SK-N-MC (cell line): ENCODE results near the gene UTP3.
"Not testable (repeated sequence)": the region's sequence is repeated elsewhere in the genome, so short reads cannot be mapped to it uniquely, and the experiment has no call there.

Source experiments
- DNase-seq: peaks from one replicate; pipeline ENCODE4 v3.0.0-alpha.2; 2011; ENCODE audit warnings: low read depth, low spot score
- H3K27ac ChIP-seq: fragments of 200-600 bp; sonication (generic); 2 replicates; pipeline ENCODE4 v1.5.1; 2016; ENCODE audit warnings: mixed run types
- H3K36me3 ChIP-seq: fragments of 200-600 bp; sonication (generic); 2 replicates; pipeline ENCODE4 v1.6.1; 2017; ENCODE audit warnings: antibody characterized with exemption, low read length, mixed read lengths; ENCODE audit not compliant: insufficient read depth
- H3K4me3 ChIP-seq: fragments of 200-600 bp; sonication (generic); 2 replicates; pipeline ENCODE4 v1.5.1; 2016
- H3K9ac ChIP-seq: fragments of 200-600 bp; sonication (generic); 2 replicates; pipeline ENCODE4 v1.8.0; 2017; ENCODE audit warnings: mixed run types, mixed read lengths; ENCODE audit not compliant: insufficient read length
- H3K9me3 ChIP-seq: fragments of 200-600 bp; sonication (generic); 2 replicates; pipeline ENCODE4 v1.6.1; 2017; ENCODE audit warnings: low read depth, mild to moderate bottlenecking, antibody characterized with exemption, low read length, moderate library complexity, mixed read lengths
- EZH2 ChIP-seq: fragments of 200-600 bp; sonication (generic); IDR thresholded peaks from one replicate; pipeline ENCODE4 v1.6.1; 2017; ENCODE audit warnings: antibody characterized with exemption
- FOXP2 ChIP-seq: optimal IDR thresholded peaks from 2 replicates; pipeline ENCODE3; 2011; ENCODE audit warnings: mild to moderate bottlenecking, moderate library complexity; ENCODE audit not compliant: insufficient read depth; ENCODE audit errors: extremely low read length, control extremely low read depth
- POLR2AphosphoS5 ChIP-seq: IDR thresholded peaks from 2 replicates; pipeline ENCODE4 v1.6.1; 2012; ENCODE audit warnings: mild to moderate bottlenecking, low read depth, low read length, borderline replicate concordance

The UTP3 gene

GRCh38 chr4:70680934-70681333, 7.4 kb upstream of the UTP3 start:
- H3K9ac ChIP-seq = no peak overlapping the region
- no peak overlapping the region for H3K27ac ChIP-seq
- TF ChIP-seq POLR2AphosphoS5 (no peak), FOXP2 (no peak), EZH2 (no peak)
- H3K36me3 ChIP-seq = no peaks in the 10 kb centered on the region
- H3K4me3 ChIP-seq = no peak overlapping the region
- no peak for DNase-seq
- no peaks in the 10 kb centered on the region for H3K9me3 ChIP-seq

DNA sequence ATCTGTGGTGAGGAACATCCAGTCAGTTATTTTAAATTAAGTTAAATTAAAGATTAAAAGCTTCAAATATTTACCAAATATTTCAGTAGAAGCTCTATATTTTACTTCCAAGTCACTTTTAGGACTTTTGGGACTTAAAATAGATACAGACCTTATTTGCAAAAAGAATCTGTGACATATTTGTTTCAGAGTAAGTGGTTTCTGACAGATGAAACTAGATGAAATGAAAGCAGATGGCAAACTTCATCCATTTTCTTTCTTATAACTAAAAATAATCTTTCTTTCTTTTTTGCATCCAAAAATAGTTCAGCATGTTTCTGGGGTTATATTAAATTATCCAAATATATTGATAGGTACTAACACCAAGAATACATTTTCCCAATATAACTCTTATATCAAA, 6.6 kb upstream of the UTP3 start:
- TF ChIP-seq FOXP2 (no peak), EZH2 (no peak), POLR2AphosphoS5 (no peak)
- Histone ChIP-seq H3K9me3 (no peaks in the 10 kb centered on the region), H3K9ac (no peak overlapping the region), H3K36me3 (no peaks in the 10 kb centered on the region), H3K4me3 (no peak overlapping the region), H3K27ac (no peak overlapping the region)
- DNase-seq = no peak

GRCh38 chr4:70682142-70682541, 6.2 kb upstream of the UTP3 start:
- H3K27ac ChIP-seq, H3K36me3 ChIP-seq, H3K9me3 ChIP-seq, DNase-seq, H3K9ac ChIP-seq, H3K4me3 ChIP-seq: not testable (repeated sequence)

DNA sequence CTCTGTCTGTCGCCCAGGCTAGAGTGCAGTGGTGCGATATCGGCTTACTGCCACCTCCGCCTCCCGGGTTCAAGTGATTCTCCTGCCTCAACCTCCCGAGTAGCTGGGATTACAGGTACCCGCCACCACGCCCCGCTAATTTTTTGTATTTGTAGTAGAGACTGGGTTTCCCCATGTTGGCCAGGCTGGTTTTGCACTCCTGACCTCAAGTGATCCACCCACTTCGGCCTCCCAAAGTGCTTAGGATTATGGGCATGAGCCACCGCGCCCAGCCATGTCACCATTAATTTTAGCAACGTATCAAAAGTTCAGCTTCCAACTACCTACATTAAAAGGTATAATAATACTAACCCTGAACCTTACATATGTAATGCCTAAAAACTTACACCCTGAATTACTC, 940 bp upstream of the UTP3 start:
- H3K27ac ChIP-seq = peak overlapping the region; percentile 87
- H3K36me3 ChIP-seq = peaks cover 21% of the 10 kb centered on the region
- H3K4me3 ChIP-seq = peak overlapping the region; percentile 93
- no peak for DNase-seq
- TF ChIP-seq FOXP2 (no peak), EZH2 (no peak), POLR2AphosphoS5 (no peak)
- H3K9ac ChIP-seq = peak overlapping the region; percentile 85
- H3K9me3 ChIP-seq = no peaks in the 10 kb centered on the region

DNA sequence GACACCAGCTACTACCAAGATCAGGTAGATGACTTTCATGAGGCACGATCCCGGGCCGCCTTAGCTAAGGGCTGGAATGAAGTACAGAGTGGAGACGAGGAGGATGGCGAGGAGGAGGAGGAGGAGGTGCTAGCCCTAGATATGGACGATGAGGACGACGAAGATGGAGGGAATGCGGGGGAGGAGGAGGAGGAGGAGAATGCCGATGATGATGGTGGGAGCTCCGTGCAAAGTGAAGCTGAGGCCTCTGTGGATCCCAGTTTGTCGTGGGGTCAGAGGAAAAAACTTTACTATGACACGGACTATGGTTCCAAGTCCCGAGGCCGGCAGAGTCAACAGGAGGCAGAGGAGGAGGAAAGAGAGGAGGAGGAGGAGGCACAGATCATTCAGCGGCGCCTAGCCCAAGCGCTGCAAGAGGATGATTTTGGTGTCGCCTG, 481 bp downstream of the UTP3 start:
- no peak for DNase-seq
- H3K4me3 ChIP-seq = peak overlapping the region; percentile 93
- peaks cover 21% of the 10 kb centered on the region for H3K36me3 ChIP-seq
- peak overlapping the region; percentile 95 for H3K9ac ChIP-seq
- H3K27ac ChIP-seq = peak overlapping the region; percentile 61; the same call in 1 of the 2 replicates
- H3K9me3 ChIP-seq = no peaks in the 10 kb centered on the region
- no peak for TF ChIP-seq POLR2AphosphoS5
- TF ChIP-seq FOXP2 = no peak
- no peak for TF ChIP-seq EZH2

GRCh38 chr4:70691661-70692060, 3.3 kb downstream of the UTP3 start:
- H3K9ac ChIP-seq = no peak overlapping the region
- H3K36me3 ChIP-seq = peaks cover 21% of the 10 kb centered on the region
- H3K9me3 ChIP-seq = no peaks in the 10 kb centered on the region
- no peak overlapping the region for H3K4me3 ChIP-seq
- no peak overlapping the region; the same call in 1 of the 2 replicates for H3K27ac ChIP-seq
- no peak for DNase-seq
- TF ChIP-seq POLR2AphosphoS5 (no peak), FOXP2 (no peak), EZH2 (no peak)

DNA sequence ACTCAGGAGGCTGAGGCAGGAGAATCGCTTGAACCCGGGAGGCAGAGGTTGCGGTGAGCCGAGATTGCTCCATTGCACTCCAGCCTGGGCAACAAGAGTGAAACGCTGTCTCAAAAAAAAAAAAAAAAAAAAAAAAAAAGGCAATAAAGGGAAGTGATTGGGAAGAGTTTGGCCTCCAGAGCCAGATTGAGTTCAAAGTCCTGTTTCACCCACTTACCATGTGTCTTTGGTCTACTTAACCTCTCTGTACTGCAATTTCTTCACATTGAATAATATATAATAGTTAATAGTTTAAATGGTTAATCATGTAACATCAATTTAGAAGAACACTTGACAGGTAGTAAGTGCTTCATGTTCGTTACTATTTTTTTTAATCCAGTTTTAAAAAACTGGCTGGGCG, 6.3 kb downstream of the UTP3 start:
- H3K9me3 ChIP-seq, H3K4me3 ChIP-seq, H3K9ac ChIP-seq, H3K27ac ChIP-seq, DNase-seq: not testable (repeated sequence)
- peaks cover 17% of the 10 kb centered on the region for H3K36me3 ChIP-seq

DNA sequence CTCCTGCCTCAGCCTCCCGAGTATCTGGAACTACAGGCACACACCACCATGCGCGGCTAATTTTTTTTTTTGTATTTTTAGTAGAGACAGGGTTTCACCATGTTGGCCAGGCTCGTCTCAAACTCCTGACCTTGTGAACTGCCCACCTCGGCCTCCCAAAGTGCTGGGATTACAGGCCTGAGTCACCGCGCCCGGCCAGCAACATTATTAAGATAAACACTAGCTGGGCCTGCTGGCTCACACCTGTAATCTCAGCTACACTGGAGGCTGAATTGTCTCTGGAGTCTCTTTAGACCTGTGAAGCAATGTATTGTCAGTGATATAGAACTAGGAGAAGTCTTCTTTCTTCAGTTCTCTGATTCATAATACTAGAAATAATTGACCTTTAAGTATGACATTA, 10.1 kb downstream of the UTP3 start:
- H3K4me3 ChIP-seq, H3K9me3 ChIP-seq, H3K27ac ChIP-seq, H3K36me3 ChIP-seq, DNase-seq, H3K9ac ChIP-seq: not testable (repeated sequence)

GRCh38 chr4:70700712-70701111, 12.4 kb downstream of the UTP3 start:
- H3K36me3 ChIP-seq = no peaks in the 10 kb centered on the region
- TF ChIP-seq POLR2AphosphoS5 (no peak), EZH2 (no peak), FOXP2 (no peak)
- H3K4me3 ChIP-seq = no peak overlapping the region
- H3K9me3 ChIP-seq = no peaks in the 10 kb centered on the region
- no peak for DNase-seq
- no peak overlapping the region for H3K9ac ChIP-seq
- H3K27ac ChIP-seq = no peak overlapping the region

DNA sequence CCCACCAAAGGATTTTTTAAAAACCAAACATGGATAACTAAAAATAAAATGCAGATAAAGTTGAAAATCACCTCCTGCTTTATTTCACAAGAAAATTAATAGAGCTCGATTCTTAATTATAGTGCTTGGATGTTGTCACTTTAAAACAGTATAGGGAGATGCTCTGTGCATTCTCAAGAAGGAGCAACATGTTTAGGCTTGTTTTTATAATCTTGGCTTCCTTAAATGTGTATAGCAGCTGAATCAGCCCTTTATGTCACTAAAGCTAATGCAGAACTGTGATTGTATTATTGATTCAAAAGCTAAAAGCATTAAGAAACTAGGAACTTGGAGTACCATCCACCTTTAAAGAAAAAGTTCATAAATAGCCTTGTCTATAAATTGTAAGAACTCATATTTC, 12.9 kb downstream of the UTP3 start:
- no peaks in the 10 kb centered on the region for H3K36me3 ChIP-seq
- H3K27ac ChIP-seq = peak overlapping the region; percentile 67; the same call in 1 of the 2 replicates
- TF ChIP-seq POLR2AphosphoS5 (no peak), FOXP2 (no peak), EZH2 (no peak)
- H3K9ac ChIP-seq = no peak overlapping the region
- H3K4me3 ChIP-seq = no peak overlapping the region
- no peak for DNase-seq
- no peaks in the 10 kb centered on the region for H3K9me3 ChIP-seq

DNA sequence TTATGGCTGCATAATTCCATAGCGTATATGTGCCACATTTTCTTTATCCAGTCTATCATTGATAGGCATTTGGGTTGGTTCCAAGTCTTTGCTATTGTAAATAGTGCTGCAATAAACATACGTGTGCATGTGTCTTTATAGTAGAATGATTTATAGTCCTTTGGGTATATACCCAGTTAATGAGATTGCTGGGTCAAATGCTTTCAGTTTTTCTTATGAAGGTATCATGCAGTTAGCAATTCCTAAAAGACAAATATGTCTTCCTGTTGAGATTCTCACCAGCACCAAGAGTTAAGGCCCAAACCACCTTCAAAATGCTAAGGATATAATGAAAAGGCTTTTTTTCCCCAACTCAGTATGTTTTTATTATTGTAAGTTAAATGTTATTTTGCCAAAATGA, 14.3 kb downstream of the UTP3 start:
- DNase-seq, H3K9ac ChIP-seq: not testable (repeated sequence)
- H3K27ac ChIP-seq = 0 out of 2 replicates have a peak overlapping the region, but pooled peaks have one; percentile 19

More for the DNA sequence above, 14.3 kb downstream of the UTP3 start:
- H3K4me3 ChIP-seq, H3K36me3 ChIP-seq, H3K9me3 ChIP-seq: not testable (repeated sequence)
